C4-2B (cell line): ENCODE measurements around the gene SERP2.

Experiments
- CTCF ChIP-seq: fragments of 450-650 bp; conservative IDR thresholded peaks from 2 replicates; pipeline ENCODE4 v1.5.1; 2017; ENCODE audit warnings: mild to moderate bottlenecking
- ZFX ChIP-seq: fragments of 450-650 bp; IDR thresholded peaks from 2 replicates; pipeline ENCODE4 v1.6.1; 2017

- no peak for TF ChIP-seq ZFX
- no peak for TF ChIP-seq CTCF
Measured at GRCh38 chr13:44371421-44371820, 2.2 kb upstream of the SERP2 start.
